HG02623 (cell line): Measurements from ENCODE around the gene CEACAM18.
"Not testable (repeated sequence)": the region's sequence is repeated elsewhere in the genome, so short reads cannot be mapped to it uniquely, and the experiment has no call there.

Source experiments
- ATAC-seq: cut with Tn5 transposase; IDR thresholded peaks from one replicate; pipeline ENCODE4 v1.9.1; 2021; ENCODE audit warnings: moderate library complexity; ENCODE audit not compliant: unreplicated experiment

CEACAM18 gene

DNA sequence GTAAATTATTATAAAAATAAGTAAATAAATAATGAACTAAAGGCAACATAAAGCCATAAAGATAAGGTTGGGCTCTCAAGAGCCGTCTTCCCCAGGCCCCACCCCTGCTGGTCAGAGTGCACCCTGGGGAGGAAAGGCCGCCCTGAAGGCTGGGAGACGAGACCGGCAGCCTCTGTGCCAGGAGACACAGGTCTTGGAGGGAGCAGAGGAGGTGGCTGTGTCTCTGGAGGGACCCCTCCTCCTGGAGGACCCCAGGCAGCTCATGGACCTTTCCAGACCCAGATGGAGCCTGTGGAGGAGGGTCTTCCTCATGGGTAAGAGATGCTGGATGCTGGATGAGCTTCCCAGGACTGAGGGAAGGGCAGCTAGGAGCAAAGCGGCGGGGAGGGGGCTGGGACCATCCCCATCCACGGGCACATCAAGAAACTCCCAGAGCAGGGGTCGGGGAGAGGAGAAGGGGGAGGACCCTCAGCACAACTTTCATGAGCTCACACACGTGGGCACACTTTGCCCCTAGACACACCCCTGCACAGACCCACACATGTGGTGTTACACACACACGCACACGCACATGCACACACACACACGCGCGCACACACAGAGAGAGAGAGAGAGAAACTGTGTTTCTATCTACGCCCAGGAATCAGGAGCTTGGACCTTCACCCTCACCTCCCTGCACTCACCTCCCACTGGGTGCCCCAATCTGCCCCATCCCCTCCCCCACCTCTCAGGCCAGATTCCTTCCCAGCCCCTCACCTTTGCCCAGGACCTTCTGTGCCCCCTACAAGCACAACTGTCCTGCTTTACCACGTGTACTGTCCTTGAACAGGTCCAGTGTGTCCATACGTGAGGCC is at the start of gene CEACAM18:
Gene CEACAM18, plus strand, starts transcription at position 159 of the 854 bp plus-strand sequence.
- ATAC-seq, result no peak

DNA sequence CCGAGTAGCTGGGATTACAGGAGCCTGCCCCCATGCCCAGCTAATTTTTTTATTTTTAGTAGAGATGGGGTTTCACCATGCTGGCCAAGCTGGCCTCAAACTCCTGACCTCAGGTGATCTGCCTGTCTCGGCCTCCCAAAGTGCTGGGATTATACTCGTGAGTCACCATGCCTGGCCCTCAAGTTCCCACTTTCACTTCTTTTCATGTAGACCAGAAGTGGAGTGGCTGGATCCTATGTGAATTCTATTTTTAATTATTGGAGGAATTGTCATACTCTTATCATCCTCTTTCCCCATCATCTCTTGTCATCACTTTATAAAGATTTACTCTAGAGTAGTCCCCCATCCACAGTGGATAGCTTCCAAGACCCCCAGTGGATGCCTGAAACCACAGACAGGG is 48.1 kb upstream of the CEACAM18 start:
- no peak for ATAC-seq

DNA sequence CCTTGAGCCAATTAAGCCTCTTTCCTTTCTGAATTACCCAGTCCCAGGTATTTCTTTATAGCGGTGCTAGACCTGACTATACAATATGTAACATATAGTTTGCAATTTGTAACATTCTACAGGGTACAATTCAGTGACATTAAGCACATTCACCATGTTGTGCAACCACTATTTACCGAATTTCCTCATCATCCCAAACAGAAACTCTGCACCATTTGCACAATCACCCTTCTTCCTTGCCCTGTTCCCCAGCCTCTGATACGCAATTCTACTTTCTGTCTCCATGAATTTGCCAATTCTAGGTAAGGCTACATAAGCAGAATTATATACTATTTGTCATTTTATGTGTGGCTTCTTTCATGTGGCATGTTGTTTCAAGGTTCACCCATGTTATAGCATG is 47.2 kb upstream of the CEACAM18 start:
- no peak for ATAC-seq

DNA sequence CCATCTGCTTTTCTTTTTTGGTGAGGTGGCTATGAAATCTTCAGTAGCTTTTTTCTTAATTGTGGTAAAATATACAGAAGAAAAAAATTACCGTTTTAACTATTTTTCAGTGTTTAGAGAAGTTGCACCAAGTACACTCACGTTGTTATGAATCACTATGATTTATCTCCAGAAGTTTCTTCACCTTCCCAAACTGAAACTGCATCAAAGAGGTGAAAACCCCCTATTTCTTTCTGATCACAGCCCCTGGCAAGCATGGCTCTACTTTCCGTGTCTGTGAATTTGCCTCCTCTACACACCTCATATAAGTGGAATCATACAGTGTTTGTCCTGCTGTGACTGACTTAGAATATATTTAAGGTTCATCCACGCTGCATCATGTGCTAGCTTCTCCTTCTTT is 45.3 kb upstream of the CEACAM18 start:
- no peak for ATAC-seq

DNA sequence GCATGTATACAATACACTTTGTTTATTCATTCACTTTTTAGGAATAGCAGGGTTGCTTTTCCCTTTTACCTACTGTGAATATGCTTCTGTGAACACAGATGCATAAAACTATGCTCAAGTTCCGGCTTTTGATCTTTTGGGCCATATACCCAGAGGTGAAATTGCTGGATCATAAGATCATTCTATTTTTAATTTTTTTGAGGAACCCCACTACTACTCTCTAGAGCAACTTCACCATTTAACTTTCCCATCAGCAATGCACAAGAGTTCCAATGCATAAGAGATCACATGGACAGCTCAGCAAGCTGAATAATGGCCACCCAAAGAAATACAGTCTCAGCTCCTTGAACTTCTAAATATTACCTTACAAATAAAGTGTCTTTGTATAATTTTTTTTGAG is 43.9 kb upstream of the CEACAM18 start:
- ATAC-seq, result no peak

DNA sequence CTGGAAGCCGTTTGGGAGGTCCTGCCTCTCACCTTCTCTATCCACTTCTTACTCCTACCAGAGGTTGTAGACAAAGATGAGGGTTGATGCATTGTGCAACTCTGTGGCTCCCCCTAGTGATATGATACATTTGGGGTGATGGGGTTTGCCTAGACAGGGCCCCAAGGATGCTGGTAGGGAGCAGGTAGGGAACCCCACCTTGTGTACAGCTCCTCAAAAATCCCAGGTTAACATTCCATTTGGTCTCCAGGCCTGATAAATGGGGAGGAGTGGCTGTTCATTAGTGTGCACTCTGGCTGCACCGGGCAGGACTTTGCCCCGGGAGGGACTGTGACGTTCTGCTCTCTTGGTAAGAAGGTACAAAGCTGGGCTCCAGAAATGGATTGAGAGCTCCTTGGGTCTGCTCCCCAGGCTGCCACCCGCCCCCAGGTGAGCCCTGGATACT is 39.3 kb upstream of the CEACAM18 start:
- no peak for ATAC-seq

DNA sequence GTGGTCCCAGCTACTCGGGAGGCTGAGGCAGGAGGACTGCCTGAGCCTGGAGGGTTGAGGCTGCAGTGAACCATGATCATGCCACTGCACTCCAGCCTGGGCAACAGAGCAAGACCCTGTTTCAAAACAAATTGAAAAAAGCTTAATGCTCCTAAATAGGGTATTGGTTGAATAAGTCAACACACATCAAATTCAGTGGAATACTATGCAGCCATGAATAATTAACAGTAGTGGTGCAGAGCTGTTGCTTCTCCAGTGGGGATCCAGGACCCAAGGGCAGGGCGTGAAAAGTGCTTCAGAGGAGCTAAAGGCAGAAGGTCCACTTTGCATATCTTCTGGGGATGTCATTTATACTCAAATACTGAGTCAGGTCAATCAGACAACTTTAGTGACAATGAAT is 38.3 kb upstream of the CEACAM18 start:
- no peak for ATAC-seq

DNA sequence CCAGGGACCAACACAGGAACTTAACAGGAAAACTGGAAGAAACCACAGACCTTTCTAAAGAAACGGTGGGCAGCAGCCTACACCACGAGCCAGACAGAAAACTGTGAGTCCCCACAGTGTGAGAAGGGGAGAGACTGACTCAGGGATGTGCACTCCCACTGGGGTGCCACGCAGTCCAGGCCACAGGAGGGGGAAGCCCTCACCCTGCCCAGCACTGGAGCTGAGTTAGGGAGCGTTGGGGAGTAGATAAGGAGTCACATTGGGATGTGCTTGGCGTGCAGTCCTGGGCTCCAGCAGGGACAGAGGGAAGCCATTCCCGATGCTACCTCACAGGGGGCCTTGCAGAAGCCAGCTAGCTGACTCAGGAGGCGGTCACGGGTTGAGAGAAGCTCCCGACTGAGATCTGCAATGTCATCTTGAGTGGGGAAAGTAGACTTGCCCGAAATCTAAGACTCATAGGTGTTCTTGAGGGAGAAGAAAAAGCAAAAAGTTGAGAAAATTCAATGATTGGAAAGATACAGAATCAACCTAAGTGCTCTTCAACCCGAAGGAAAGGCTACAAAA is 37.4 kb upstream of the CEACAM18 start:
- no peak for ATAC-seq

DNA sequence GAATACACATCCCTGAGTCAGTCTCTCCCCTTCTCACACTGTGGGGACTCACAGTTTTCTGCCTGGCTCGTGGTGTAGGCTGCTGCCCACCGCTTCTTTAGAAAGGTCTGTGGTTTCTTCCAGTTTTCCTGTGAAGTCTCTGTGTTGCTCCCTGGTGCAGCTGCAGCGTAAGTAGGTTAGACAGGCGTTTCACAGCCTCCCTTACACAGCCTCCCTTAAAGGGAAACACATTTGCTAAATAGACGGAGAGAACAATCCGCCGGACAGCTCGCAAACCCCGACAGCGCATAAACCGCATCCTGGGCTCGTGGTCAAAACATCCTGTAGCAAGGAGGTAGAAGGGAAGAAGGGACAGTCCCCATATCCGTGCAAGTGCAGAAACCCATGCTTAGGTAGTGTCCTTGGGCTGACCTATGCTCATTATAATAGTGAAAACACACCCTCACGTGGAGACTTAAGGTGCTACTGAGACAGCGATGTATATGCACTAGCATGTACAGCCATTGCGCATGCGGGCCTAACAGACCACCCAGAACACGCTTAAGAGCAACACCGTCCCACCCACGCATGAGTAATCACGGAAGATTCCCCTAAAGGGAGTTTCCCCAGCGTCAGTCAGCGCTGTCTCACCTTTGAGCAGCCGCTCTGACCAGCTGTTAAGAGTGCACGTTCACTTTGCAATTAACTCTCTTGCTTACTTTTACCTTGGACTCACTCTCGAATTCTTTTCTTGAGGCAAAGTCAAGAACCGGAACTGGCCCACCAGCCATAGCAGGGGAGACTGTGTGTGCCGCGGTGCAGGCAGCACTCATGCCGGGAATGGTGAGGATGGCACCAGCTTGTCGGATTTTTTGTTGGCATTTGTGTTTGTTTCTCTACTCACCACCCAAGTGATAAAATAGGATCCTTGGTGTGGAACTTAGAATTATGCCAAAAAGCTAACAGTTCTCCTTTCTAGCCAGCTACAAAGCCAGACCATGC is 36.6 kb upstream of the CEACAM18 start:
- ATAC-seq, result peak; percentile 91

DNA sequence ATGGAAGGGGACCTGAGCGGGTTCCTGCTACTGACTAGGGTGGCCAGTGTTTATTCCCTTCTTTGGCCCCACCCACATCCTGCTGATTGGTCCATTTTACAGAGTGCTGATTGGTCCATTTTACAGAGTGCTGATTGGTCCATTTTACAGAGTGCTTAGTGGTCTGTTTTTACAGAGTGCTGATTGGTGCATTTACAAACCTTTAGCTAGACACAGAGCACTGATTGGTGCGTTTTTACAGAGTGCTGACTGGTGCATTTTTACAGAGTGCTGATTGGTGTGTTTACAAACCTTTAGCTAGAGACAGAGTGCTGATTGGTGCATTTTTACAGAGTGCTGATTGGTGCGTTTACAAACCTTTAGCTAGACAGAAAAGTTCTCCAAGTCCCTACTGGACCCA is 30.8 kb upstream of the CEACAM18 start:
- not testable (repeated sequence) for ATAC-seq

DNA sequence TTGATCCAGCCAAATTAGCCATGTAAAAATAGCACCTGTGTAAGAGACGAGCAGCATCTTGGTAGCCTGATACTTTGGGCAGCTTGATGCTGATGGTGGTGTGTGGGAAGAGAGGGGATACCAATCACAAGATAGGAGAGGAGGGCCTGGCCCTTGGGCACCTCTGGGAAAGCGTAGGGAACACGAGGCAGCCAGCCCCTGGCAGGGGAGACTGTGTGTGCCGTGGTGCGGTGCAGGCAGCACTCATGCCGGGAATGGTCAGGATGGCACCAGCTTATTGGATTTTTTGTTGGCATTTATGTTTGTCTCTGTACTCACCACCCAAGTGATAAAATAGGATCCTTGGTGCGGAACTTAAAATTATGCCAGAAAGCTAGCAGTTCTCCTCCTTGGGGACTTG is 30.3 kb upstream of the CEACAM18 start:
- no peak for ATAC-seq

DNA sequence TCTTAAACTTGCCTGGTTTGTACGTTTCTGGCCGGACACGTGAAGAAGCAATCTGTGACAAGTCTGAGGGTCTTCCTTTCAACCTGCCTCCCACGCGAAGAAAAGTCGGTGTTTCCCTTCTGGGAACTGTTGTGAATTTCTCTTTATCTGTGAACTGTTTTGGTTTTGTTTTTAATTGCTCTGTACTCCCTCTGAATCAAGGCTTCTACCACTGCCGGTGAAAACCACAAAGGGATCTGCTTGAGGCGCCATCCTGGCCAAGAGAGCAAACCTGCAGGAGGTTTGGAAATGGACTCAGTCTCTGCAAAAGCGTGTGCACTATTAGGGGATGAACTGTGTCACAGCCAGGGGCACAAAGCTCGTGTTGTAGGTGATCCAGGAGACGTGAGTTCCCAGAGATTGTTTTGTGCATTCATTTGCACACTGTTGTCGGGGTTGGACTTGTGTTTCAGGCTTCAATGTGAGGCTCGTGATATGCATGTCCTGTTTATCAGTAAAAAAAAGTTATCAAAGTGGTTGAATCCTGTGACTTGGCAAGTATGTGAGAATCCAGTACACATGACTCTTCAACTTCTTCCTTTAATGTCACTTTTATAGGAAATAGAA is 29.8 kb upstream of the CEACAM18 start:
- no peak for ATAC-seq

DNA sequence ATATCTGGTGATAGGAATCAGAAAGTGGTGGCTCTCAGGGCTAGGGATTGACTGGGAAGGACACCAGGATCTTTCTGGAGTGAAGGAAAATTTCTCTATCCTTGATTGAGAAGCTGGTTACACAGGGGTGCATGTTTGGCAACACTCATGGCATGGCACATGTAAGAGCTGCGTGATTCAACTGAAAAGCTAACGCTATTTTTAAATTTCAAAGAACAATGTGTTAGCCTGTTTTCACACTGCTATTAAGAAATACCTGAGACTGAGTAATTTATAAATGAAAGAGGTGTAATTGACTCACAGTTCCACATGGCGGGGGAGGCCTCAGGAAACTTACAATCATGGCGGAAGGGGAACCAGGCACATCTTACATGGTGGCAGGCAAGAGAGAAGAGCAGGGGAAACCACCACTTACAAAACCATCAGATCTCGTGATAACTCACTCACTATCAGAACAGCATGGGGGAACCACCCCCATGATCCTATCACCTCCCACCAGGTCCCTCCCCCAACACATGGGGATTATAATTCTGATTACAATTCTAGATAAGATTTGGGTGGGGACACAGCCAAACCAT is 27.5 kb upstream of the CEACAM18 start:
- no peak for ATAC-seq

DNA sequence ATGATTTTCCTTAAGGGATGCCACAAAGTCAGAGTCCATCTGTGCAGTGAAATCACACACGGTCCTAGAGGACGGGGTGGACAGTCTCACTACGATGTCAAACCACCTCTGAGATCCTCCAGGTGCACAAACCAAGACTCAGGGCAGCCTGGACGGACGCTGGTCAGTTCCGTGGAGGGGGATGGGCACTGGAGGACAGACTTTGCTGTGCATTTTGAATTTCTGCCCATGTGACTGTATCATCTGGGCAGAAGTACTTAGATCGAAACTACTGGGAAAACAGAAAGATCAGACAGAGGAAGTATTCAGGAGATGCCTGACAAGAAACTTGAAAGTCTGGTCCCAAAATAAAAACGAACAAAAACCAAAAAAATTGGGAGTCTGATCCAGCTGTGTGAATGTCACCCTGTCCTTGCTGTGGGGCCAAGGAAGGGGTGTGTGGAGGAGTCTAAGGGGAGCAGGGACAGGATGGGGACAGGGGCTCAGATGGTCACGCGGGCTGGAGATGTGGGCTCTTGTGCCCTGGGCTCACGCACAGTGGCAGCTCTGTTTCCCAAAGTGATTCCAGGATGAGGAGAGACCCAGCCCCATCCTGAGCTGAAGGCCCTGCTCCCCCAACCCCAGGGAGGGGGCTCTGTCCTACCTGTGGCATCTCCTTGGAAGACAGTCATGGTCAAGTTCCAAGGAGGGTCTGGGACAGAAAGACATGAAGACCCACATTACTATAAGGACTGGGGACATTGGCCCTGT is 21.6 kb upstream of the CEACAM18 start:
- no peak for ATAC-seq

DNA sequence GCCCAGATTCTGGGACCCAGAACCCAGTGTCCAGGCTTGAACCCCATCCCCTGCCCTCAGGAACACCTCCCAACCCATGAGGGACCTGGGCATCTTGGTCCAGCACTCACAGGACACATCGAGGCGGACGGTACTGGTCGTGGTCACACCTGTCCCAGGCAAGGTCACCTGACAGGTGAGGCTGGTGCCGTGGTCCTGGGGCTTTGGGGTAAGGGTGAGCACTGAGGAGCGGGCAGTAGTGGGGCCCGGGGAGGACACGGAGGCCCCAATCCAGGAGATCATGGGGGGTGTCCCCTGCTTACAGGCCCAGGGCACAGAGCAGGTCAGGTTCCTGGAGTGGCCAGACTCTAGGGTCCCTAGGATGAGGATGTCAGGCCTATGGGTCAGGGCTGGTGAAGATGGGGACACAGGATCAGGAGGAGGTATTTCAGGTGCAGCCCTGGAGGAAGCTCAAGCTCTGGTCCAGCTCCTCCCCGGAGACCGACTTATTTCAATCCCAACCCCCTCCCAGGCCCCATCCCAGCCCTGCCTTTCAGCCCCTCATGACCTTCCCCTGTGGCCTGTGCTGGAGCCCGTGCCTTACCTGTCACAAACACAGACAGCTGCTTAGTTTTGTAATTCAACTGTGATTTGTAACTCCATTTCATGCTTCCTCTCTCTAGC is 20.9 kb upstream of the CEACAM18 start:
- no peak for ATAC-seq

DNA sequence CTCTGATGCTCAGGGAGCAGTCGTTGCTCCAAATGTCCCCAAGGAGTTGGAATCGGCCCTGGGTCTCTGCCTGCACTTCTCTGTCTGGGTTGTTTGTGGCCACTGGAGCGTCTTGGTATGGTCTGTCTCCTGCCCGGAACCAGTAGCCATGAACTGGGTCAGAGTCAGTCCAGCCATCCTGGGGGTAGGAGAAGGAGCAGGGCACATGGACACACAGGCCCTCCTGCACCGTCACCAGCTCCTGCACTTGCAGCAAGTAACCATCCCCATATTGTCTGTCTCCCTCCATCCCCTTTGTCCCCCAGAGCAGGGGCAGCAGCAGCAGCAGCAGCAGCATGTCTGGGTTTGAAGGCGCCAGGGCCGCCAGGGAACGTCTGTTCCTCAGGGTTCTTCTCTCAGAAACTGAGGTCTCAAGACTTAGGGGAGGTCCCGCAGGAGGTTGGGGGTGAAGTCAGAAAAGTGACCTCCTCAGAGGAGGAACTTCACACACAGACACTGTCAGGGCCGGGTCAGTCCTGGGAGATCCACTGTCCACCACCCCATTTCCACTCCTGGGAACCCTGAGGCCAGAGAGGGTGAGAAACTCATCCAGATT is 20.2 kb upstream of the CEACAM18 start, which contains the start of gene SIGLEC8:
Gene SIGLEC8, minus strand, starts transcription at position 404 of the 595 bp plus-strand sequence. Its CDS starts 67 bp downstream, at position 337.
- no peak for ATAC-seq

DNA sequence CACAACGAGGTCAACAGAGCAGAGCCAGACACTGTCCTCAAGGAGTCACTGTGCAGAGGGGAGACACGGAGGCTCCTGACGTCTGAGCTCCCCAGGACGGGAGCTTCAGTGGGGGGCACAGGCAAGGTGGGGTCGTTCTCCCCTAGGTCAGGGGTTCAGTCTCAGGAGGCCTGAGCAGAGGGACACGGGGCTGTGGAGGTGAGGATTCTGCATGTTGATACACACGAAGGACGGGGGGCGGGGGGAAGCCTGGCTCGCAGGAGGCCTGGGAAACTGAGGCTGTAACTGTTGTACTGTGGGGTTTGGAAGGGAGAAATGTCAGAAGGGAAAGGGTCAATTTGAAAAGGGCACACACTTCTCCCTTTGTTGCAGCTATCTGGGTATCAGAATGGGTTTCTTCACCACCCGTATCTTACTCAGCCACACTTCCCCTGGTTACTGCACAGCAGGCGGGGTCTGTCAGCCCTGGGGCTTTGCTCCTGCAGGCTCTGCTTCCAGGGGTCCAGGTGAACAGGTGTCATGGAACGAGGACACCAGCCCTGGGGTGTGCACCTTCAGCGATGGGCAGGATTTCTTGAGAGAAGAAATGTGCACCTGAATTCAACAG is 19.3 kb upstream of the CEACAM18 start:
- ATAC-seq, result no peak
